COR-L47 (cell line): ENCODE data around the gene CASP3.
A peak's percentile ranks its signal among the peaks of the same experiment; 100 is the strongest.

Source experiments
- DNase-seq: peaks from one replicate; lab custom pipeline; 2025; lab: John Stamatoyannopoulos, UW

CASP3 gene

DNA sequence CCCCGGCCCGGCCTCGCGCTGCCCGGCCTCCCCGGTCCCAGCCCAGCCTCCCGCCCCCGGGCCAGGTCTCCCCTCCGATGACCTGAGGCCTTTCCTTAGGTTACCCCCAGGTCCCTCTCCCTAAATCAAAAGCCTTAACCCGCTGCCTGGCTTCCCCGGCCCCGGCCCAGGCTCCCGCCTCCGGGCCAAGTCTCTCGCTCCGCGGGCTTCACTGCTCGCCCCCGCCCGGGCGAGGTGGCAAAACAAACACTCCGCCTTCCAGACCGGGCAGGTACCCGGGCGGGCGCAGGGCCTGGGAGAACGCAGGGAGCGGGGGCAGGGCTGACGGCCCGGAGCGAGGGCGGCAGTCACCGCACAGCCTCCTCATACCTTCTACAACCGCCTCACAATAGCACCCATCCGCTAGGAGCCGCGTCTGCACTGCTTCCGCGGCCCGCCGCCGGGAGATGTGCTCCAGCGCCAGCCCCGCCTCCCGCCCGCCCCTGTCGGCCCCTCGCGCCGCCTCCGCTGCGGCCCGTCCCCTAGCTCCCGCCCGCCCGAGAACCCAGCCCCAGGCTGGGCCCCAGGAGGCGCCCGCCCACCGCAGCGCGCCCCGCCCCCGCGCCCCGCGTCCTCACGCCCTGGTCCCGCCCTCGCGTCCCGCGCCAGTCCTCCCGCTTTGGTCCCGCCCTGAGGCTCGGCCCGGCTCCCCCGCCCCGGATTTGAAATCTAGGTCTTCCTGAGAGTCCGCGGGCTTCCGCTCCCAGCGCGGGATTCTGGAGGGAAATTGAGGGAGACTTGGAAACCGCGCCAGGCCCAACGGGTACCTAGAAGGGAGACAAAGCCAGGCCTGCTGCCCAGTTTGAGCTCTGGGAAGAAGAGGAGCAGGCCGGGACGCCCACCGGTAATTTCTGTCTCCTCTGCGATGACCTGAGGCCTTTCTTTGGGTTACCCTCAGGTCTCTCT, at the start of gene CASP3, which contains the start of gene PRIMPOL:
Gene CASP3, minus strand, starts transcription at position 422 of the 945 bp plus-strand sequence. CDS start 10,994 bp downstream, outside the sequence.
Gene PRIMPOL, plus strand, starts transcription at position 713 of the 945 bp plus-strand sequence. CDS start 7,403 bp downstream, outside the sequence.
- peak; percentile 99 for DNase-seq

DNA sequence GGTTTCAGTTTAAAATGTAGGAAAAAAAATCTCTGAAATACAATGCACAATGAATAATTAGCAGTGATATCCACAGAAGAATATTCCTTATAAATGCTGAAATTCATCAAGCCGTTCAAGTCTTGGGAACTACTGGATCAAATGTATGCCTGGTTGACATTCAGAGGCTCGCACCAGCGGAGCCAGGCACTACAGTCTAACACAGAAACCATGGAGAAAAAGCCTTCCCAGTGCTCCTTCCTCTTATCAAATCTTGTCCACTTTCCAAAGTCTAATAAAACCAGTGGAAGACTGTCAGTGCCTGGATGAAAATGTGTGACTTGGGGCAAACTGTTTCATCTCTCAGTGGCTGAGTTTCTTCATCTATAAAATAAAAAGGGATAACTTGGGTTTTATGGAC, 48.7 kb upstream of the CASP3 start:
- no peak for DNase-seq

GRCh38 chr4:184695178-184695896, 46.1 kb upstream of the CASP3 start:
- DNase-seq, result no peak

DNA sequence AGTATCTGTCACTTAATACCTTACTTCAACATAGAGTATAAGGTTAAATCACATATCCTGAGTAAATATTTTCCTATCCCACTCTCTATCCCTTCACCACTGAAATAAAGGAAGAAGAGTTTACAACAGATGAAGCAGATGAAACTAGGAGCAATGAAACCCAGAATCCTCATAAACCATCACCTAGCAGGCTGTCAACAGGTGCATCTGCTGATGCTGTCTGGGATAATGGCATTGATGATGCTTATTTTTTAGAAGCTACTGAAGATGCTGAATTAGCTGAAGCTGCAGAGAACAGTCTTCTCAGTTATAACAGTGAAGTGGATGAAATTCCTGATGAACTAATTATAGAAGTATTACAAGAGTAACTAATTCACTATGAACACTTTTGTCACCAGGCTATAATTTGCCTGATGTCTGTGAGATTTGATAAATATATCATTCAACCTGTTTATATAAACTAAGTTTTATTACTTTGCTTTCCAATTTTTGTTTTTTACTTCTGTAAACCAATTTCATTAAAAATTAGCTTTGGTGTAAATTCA, 45.2 kb upstream of the CASP3 start:
- DNase-seq, result no peak

DNA sequence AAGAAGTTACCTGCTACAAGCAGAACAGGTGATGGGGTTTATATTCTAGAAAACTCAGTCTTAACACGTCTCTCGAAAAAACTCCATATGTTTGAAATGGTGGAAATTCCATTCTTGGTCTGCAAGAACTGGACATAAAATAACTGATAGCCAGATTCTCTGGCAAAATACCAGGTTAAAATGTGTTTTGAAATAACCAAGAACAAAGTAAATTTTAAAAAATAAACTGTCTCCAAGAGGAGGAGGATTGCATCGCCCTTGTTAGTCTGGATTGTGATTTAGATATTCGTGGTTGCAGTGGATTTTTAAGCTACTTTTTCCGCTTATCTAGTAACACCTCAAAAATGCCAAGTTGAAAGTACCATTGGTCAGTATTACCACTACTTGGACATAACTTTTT, 43.8 kb upstream of the CASP3 start:
- DNase-seq, result no peak

- no peak for DNase-seq
Observed at GRCh38 chr4:184689681-184690080, 40.4 kb upstream of the CASP3 start.

- DNase-seq, result no peak
Observed at GRCh38 chr4:184688447-184688846, 39.2 kb upstream of the CASP3 start.

GRCh38 chr4:184688005-184688404, 38.8 kb upstream of the CASP3 start:
- DNase-seq, result no peak

DNA sequence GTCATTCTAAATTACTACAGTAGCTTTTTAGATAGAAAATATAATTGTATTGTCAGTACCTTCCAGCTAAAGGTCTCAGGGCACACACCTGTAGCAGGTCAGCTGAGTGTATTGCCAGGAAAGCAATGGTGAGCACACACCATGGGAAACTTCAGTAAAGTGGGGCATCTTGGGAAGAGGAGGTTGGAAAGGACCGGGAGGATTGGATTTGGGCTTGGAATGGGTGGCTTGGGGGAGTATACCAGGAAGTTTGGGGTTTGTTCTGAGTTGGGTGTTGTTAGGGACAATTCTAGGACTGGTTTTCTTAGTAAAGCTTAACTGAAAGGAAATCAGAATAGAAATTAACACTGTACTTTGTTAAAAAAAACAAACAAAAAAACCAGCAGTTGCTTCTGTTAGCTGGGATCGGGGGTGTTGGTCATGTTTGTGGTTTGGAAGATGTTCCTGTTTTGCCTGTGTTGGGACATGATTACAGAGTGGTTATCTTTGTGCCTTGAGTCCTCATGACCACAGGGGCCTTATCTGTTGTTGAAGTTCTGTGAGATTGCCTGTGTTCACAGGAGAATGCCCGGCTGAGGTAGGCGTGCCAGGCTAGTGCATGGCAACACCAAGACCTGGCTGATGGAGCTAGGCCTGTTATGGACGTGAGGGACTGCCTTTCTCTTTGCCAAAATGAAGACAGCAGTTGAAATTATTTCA, 35.4 kb upstream of the CASP3 start:
- no peak for DNase-seq

GRCh38 chr4:184681916-184682315, 32.7 kb upstream of the CASP3 start:
- DNase-seq, result no peak

DNA sequence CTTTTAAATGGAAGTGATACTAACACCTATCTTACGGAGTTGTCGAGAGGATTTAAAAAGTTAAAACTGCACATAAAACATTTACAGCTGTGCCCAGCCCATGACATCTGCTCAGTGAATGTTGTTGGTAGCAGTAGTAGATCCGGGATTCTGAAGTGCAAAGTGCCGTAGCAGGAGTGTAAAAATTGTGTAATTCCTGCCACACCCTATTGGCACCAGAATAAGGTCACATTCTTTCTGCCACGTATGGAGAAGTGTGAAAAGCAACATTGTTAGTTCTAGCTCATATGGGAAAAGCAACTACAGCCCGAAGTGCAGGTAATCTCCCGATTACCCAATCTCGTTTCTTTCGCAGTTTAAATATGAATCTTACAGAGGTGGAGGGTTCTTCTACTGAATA, 31.5 kb upstream of the CASP3 start:
- DNase-seq, result no peak

DNA sequence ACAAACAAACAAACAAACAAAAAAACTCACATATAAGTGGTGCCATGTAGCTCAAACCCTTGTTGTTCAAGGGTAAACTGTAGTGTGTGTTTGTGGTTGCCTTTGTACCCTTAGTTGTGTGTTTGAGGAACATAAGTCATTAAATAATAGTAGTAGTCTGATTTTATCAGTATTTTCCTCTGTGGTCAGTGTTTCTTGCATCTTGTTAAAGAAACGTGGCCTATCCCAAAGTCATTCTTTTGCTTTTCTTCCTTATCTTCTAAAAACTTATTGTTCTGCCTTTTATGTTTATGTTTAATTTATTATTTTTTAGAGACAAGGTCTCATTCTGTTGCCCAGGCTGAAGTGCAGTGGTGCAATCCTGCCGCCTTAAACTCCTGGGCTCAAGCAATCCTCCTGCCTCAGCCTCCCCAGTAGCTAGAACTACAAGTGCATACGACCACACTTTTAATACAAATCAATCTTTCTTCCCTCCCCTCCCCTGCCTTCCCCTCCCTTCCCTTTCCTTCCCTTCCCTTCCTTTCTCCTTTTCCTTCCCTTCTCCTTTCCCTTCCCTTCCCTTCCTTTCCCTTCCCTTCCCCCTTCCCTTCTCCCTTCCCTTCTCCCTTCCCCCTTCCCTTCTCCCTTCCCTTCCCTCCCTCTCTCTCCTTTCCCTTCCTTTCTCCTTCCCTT, 26.7 kb upstream of the CASP3 start:
- DNase-seq, result no peak

- DNase-seq, result no peak
Observed at GRCh38 chr4:184675018-184675417, 25.8 kb upstream of the CASP3 start.

GRCh38 chr4:184674011-184674410, 24.8 kb upstream of the CASP3 start:
- DNase-seq, result no peak

DNA sequence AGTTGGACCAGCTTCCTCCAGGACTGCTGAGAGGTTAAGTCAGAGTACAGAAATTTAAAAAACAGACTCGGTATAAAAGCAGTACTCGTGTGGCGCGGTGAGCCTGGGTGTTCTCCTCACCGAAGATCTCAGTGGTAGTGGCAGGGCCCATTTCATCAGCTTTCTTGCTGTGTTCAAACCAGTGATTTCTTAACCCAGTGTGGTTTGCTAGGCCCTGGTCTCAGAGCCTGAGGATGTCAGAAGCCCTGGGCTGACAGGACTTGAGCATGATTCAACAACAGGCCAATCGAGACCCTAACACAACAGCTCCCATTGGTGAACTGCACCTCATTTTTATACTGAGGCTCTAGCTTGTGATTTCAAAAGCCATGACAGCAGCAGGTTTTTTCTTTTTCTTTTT, 23.5 kb upstream of the CASP3 start:
- DNase-seq, result no peak

DNA sequence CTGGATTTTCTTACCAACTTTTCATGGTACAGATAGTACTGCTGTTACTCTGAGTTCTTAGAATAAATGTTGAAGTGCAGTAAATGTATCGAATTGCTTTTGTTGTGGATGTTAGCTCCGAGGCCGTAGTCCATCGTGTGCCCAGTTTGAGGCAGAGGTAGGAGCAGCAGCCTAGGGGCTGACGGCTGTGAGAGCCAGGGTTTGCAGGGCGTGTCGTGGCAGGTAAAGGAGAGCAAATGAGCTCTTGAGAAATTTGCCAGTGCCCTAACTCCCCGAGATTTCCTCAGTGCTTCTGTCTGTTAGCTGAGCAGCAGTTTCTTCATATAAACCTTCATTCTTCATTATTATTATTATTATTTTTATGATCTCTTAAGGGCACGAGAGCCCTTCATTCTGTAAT, 21.9 kb upstream of the CASP3 start:
- DNase-seq, result no peak

GRCh38 chr4:184669251-184669650, 20.0 kb upstream of the CASP3 start:
- no peak for DNase-seq

DNA sequence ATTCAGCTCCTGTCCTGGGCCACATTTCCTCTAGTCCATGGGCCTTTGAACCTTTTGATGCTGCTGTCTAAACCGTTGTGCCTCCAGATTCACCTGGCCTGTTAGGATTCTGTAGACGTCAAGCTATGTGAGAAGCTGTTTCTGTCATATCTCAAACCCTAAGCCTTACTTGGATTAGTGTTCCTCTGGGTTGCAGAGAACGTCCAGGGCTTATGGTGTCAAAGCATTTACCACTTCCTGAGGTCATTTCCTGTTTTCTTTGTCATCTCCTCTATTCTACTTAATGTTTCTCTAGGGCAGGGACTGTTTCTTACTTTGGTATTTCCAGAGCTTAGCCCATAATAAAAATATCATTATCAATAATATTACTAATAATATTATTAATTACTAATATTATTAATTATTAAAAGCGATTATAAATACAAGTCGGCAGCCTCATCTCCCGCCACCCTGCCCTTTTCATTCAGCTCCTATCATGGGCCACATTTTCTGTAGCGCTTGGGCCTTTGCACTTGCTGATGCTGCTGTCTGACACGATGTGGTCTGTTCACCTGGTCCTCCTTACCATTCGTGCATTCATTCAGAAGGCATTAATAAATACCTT, 19.4 kb upstream of the CASP3 start:
- DNase-seq, result no peak

- DNase-seq, result no peak
Observed at GRCh38 chr4:184668096-184668495, 18.8 kb upstream of the CASP3 start.

GRCh38 chr4:184666670-184667069, 17.4 kb upstream of the CASP3 start:
- no peak for DNase-seq
